Urinary bladder (tissue), 4 donors: Measurements from ENCODE around the gene DTX3. TPM values are rescaled to one million over a fixed set of nuclear protein-coding genes. Genes with fewer than 3 reads are reported as not detected.

ENCODE experiments used
- DNase-seq: peaks from one replicate; pipeline ENCODE4 v3.0.0-alpha.2; 2015; ENCODE audit errors: extremely low spot score
- H3K27ac ChIP-seq: one replicate; pipeline ENCODE4 v1.5.1; 2013; ENCODE audit warnings: low read depth, mild to moderate bottlenecking, moderate library complexity
- H3K36me3 ChIP-seq: one replicate; pipeline ENCODE4 v1.6.1; 2013; ENCODE audit warnings: mild to moderate bottlenecking, moderate library complexity; ENCODE audit not compliant: insufficient read depth
- H3K4me1 ChIP-seq: one replicate; pipeline ENCODE4 v1.6.1; 2013; ENCODE audit warnings: mild to moderate bottlenecking, moderate library complexity; ENCODE audit not compliant: insufficient read depth
- H3K4me3 ChIP-seq: one replicate; pipeline ENCODE4 v1.5.1; 2013; ENCODE audit warnings: low read depth, low read length
- WGBS: extraction: QIAGEN DNeasy Blood & Tissue Kit; methylation state at CpG from one replicate; pipeline ENCODE4 v1.1.7; 2013; 5-methylcytosine and 5-hydroxymethylcytosine counted together
- polyA plus RNA-seq: library from polyadenylated mRNA; stranded (reverse); fragments of 200-250 nt; gene quantifications from one replicate; pipeline ENCODE4 v1.2.3, GENCODE V29; 2013
- total RNA-seq: library from RNA; depleted of rRNA; stranded (reverse); fragments of >200 nt; gene quantifications from one replicate; pipeline ENCODE4 v1.2.3, GENCODE V29; 2014
- donor health status: healthy with polysubstance abuse.
- donor health status: healthy.

DTX3 gene
- total and polyA plus RNA-seq, 2 donors = 29.8 to 64.3 TPM

DNA sequence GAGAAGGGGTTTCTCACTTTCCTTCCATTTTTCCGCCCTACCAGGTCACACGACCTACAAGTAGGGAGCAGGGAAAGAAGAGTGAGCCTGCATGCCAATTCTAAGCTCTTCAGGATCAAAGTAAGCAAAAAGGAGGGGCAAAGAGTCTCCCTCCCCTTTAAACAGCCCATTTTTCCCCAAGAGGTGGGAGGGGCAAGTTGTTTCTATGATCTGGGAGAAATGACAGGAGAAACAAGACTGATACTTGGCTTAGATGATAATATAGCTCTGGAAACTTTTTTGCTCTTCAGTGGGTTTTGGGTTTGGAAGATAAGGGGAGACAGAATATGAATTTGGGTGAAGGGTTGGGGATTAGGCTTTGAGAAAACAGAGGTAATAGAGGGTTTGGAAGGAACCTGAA is 1.8 kb downstream of the DTX3 start:
- Histone ChIP-seq H3K27ac (no peak overlapping the region), H3K4me3 (no peak overlapping the region), H3K4me1 (no peaks in the 10 kb centered on the region), H3K36me3 (no peaks in the 10 kb centered on the region)
- no peak for DNase-seq
- 55% methylated on average over 2 of the region's 2 CpGs for WGBS

DNA sequence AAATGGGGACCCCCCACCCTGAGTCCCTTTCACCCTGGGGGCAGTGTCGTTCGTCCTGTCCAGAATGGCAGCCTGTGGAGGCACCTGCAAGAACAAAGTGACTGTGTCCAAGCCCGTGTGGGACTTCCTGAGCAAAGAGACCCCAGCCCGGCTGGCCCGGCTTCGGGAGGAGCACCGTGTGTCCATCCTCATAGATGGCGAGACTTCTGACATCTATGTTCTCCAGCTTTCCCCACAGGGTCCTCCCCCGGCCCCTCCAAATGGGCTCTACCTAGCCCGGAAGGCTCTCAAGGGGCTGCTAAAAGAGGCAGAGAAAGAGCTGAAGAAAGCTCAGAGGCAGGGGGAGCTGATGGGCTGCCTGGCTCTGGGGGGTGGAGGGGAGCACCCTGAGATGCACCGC is 2.2 kb downstream of the DTX3 start:
- H3K4me3 ChIP-seq = no peak overlapping the region
- H3K36me3 ChIP-seq = no peaks in the 10 kb centered on the region
- H3K4me1 ChIP-seq = no peaks in the 10 kb centered on the region
- no peak for DNase-seq
- WGBS = 87% methylated on average over 11 of the region's 11 CpGs
- no peak overlapping the region for H3K27ac ChIP-seq

DNA sequence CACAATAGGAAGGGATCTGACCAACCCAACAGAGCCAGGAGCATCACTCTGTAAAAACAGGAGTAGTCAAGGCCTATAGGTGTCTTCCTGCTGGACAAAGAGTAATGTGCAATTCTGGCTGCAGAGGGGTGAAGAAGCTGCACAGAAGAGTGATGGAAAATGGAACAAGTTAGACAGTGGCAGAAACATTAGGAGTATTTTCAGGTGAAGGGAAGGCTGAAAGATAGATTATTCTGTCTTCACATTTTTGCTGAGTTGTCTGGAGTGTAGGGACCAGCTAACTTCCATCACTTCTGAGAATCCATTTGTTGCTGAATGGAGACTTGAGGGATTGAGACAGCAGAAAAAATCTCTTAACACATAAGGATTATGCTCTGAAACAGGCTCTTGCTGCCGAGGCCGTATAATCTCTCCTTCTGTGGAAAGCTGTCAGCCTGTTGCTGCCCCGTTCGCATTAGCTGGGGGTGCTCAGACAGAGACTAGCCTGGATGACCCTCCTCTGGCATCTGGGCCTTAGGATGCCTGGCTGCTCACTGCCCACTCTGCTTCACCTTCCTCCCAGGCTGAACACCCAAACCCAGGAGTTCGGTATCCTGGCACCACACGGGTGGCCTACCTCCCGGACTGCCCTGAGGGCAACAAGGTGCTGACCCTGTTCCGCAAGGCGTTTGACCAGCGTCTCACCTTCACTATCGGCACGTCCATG is 3.5 kb downstream of the DTX3 start:
- Histone ChIP-seq H3K4me1 (no peaks in the 10 kb centered on the region), H3K36me3 (no peaks in the 10 kb centered on the region), H3K27ac (no peak overlapping the region), H3K4me3 (no peak overlapping the region)
- DNase-seq = no peak
- 76% methylated on average over 12 of the region's 12 CpGs for WGBS

DNA sequence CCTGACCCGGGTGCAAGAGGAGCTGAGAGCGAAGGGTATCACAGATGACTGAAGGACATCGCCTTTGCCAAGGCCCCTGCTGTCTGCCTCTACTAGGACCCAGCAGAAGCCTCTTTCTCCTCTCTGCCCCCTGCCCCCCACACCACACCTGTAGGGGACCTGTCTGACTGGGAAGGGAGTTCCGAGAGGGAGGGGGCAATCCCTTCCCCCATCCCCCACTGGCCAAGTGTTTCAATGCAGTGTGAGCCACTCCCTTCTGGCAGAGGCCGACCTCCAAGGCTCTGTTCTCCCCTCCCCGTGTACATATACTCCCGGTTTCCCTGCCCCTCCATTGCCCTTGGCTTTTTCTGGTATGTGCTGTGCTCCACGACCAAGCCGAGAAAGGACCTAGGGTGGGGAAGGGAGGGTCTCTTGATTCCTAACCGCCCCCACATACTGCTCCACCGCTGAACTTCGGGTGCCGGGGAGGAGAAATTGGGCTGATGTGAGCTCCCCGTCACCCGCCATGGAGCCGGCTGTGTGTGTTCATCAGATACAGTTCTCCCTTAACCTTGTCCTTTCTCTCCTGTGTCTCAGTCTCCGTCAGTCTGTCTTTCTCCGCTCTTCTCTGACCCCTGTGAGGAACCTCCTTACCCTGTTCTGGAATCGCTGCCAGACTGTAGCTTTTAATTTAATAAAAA is 4.6 kb downstream of the DTX3 start:
- DNase-seq = no peak
- Histone ChIP-seq H3K27ac (peak overlapping the region; percentile 35), H3K4me3 (no peak overlapping the region), H3K36me3 (no peaks in the 10 kb centered on the region), H3K4me1 (no peaks in the 10 kb centered on the region)
- 32% methylated on average over 19 of the region's 19 CpGs for WGBS

DNA sequence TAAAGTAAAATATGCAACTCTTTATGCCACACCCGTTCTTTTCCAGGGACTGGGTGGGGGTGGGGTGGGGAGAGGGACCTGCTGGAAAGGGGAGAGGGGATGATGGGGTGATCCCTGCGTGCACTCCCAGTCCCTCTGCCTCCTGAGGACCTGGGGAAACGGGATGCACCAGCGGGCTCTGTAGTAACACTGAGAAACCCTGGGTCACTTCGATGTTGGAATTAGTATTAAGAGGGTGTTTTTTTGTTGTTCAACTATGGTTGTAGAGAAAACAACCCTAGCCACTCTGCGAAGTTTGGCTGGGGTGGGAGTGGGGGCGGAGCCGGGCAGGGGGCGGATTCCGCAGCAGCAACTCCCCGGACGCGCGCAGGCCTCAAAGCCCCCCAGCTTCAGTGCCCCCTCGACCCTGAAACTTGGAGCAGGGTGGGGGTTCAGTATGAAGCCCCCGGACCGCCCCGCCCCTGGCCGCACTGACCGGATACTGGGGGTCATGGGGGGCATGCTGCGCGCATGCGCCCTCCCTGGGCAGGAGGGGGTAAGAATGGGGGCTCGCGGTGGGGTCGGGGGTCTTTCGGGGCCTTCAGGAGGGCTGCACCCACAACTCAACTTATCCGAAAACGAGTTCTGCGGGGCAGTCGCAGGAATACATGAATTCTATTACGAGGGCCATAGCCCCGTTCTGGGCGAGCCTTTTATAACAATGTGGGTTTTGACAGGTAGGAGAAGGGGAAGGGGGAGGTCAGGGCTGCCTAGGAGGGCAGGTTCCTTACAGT is 5.3 kb downstream of the DTX3 start:
- peak overlapping the region; percentile 57 for H3K27ac ChIP-seq
- H3K36me3 ChIP-seq = no peaks in the 10 kb centered on the region
- no peaks in the 10 kb centered on the region for H3K4me1 ChIP-seq
- H3K4me3 ChIP-seq = peak overlapping the region; percentile 67
- DNase-seq = no peak
- 9% methylated on average over 34 of the region's 34 CpGs for WGBS

DNA sequence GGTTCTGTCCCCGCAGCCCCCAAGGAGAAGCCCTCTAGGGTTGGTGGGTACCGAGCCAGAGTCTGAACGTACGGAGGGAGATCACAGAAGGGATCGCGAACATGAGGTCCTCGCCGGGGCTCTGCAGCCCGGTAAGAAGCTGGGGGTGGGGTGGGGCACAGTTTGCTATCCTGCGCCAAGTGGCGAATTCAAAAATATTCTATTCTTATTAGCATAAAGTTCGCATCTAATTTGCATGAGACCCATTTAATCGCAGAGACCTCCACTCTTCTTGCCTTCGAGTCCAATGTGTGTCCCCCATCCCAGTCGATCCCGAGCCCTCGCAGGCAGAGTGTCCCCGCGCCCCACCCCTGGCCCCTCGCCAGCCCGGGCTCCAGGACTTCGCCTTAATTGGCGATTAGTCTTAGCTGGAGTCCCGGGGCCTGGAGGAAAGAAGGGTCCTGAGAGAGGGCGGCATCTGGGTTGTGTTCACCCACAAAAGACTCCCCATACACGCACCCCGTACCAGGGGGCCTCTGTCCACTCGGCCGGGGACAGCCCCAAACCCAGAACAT is 6.0 kb downstream of the DTX3 start:
- WGBS = 2% methylated on average over 29 of the region's 29 CpGs
- H3K36me3 ChIP-seq = no peaks in the 10 kb centered on the region

DNA sequence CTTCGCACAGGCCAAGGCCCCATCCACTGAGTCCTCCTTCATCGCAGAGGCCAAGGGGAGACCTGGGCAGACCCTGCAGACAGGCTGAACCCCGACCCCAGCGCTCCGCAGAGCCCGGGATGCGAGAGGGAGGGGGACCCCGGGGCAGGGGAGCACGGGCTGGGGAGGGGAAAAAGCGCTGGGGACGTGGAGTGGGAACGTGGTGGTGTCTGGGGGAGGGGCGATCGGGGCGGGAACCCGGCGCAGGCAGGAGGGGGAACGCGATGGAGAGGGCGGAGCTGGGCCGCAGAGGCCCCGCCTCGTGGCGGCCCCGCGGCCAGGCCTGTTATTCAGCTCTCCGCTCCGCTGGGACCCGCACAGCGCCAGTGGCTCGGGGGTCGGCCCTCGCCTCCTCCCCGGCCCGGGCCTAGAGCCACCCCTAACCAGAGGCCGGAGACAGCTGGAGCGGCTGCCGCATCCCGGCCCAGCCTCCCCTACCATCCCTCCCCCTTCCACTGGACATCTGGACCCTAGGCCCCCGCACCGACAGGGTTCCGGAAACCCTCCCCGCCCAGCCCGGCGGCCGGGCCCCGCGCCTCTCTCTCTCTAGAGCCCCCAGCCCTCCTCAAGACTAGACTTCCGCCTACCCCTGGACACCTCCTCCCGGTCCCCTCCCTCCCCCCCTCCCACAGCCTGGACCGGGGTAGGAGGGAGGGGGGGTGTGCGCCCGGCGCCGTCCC is 6.6 kb downstream of the DTX3 start, which contains the start of gene ARHGEF25:
Gene ARHGEF25, plus strand, starts transcription at position 328 of the 719 bp plus-strand sequence. CDS start 460 bp downstream, outside the sequence.
- no peaks in the 10 kb centered on the region for H3K4me1 ChIP-seq
- peak within 1 kb of the TSS; percentile 67 for H3K4me3 ChIP-seq
- H3K36me3 ChIP-seq = no peaks in the 10 kb centered on the region
- peak within 1 kb of the TSS; percentile 78 for H3K27ac ChIP-seq
- no peak for DNase-seq
- WGBS = under 1% methylated on average over 55 of the region's 55 CpGs

More for the DNA sequence above, 6.0 kb downstream of the DTX3 start:
- peak overlapping the region; percentile 69 for H3K27ac ChIP-seq
- peak overlapping the region; percentile 67 for H3K4me3 ChIP-seq
- DNase-seq = no peak
- no peaks in the 10 kb centered on the region for H3K4me1 ChIP-seq

DNA sequence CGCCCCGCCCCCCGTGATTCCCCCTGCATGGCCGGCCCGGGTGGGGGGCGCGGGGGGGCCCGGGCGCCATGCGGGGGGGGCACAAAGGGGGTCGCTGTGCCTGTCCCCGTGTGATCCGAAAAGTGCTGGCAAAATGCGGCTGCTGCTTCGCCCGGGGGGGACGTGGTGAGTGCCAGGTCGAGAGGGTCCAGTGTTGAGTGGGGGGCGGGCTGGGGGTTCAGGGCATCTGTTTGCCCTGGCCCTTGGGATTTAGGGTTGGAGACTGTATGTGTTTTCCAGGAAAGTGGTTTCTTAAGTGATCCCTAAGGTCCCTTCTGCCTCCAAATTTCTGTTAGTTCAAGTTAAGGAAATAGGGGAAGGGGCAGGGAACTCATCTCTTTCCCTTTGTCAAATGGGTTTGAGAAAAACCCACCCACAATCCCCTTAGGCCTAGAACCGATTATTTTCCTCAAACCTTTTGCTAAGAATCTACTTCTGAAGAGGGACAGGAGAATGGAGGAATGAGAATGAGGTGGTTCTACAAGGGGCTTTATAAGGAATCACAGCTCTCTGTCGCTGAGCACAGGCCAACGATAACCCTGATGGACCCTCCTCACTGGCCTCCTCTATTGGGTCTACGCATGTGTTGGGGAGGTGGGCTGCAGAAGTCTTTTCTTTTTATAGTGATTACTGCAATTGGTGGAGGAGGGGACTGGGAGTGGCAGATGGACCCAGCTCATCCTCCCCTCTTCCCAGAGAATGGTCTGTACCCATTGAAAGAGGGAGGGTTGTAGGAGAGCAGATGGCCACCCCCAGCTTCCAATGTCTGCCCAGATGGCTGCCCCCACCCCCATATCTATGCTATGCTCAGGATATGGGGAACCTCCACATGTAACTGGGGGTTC is 7.4 kb downstream of the DTX3 start:
- no peak for DNase-seq
- no peak overlapping the region for H3K27ac ChIP-seq
- no peaks in the 10 kb centered on the region for H3K36me3 ChIP-seq
- 6% methylated on average over 23 of the region's 23 CpGs for WGBS
- no peaks in the 10 kb centered on the region for H3K4me1 ChIP-seq
- H3K4me3 ChIP-seq = peak overlapping the region; percentile 67

DNA sequence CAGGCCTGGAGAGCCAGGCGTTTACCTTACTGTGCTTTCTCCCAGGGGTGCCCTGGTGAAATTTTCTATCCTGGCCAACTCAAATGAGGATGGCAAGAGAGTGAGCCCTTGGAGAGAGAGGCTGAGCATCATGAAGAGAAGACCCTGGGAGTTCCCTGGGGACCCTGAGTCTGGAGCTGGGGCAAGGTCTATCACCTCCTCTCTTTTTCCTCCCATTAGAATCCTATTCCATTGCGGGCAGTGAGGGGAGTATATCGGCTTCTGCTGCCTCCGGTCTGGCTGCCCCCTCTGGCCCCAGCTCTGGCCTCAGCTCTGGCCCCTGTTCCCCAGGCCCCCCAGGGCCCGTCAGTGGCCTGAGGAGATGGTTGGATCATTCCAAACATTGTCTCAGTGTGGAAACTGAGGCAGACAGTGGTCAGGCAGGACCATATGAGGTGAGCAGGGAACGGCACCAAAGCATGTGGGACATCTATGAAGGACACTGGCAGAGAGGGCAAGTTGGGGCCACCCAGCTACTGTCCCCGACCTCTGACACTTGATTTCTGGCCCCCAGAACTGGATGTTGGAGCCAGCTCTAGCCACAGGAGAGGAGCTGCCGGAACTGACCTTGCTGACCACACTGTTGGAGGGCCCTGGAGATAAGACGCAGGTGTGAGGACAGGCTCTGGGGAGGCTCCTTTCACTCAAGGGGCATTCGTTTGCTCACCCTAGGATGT is 8.2 kb downstream of the DTX3 start:
- Histone ChIP-seq H3K27ac (no peak overlapping the region), H3K4me3 (no peak overlapping the region), H3K4me1 (no peaks in the 10 kb centered on the region), H3K36me3 (no peaks in the 10 kb centered on the region)
- no peak for DNase-seq
- WGBS = 81% methylated on average over 10 of the region's 10 CpGs

DNA sequence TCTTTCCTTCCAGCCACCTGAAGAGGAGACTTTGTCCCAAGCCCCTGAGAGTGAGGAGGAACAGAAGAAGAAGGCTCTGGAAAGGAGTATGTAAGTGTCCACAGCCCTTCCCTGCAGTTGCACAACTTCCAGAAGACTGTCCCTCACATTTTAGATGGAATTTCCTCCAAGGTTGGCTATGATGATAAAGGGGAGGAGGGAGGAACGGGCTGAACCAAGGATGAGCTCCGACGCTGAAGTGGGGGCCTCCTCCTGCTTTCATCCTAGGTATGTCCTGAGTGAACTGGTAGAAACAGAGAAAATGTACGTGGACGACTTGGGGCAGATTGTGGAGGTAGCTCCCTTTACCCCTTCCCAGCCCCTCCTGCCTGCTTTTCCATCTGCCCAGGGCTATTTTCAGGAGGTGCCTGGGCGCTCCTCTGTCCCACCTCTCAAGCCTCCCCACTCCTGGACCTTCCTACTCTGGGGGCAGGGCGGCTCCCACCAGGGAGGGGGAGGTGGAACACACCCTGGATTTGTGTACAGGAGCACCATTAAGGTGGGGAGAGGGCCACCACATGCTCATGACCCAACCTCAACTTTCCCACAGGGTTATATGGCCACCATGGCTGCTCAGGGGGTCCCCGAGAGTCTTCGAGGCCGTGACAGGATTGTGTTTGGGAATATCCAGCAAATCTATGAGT is 8.9 kb downstream of the DTX3 start:
- 78% methylated on average over 10 of the region's 10 CpGs for WGBS
- Histone ChIP-seq H3K27ac (no peak overlapping the region), H3K36me3 (no peaks in the 10 kb centered on the region), H3K4me1 (no peaks in the 10 kb centered on the region), H3K4me3 (no peak overlapping the region)
- DNase-seq = no peak

DNA sequence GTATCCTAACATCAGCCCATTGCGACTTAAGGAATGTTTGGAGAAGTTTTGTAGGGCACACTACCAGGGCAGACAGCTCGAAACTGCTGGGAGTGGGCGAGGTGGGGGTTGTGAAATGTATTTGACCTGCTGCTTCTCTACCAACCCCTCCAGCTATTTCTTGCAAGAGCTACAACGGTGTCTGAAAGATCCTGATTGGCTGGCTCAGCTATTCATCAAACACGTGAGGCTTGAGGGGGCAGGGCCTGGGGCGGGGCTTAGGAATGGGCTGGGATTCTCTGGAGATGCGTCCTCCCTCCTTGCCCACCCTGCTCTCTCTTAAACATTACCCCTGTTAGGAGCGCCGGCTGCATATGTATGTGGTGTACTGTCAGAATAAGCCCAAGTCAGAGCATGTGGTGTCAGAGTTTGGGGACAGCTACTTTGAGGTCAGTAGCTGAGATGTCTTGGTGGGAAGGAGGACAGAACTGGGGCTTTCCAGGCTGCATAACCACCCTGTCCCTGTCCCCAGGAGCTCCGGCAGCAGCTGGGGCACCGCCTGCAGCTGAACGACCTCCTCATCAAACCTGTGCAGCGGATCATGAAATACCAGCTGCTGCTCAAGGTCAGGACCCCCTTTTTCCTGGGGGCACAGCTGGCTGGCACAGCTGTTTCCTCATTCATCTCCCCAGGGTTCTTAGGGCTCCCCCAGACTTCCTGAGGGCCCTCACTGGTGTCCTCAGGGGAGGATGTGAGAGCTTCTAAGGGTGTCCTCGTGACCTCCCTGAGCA is 9.7 kb downstream of the DTX3 start:
- Histone ChIP-seq H3K36me3 (no peaks in the 10 kb centered on the region), H3K4me3 (no peak overlapping the region), H3K4me1 (no peaks in the 10 kb centered on the region), H3K27ac (no peak overlapping the region)
- WGBS = 51% methylated on average over 14 of the region's 14 CpGs
- no peak for DNase-seq
